GM12872 (cell line): ENCODE data around the gene LRRIQ4.

ENCODE experiments used
- TF ChIP-seq, protein P1 (sequence below): IDR thresholded peaks from 3 replicates; pipeline ENCODE4 v1.5.1; 2011; ENCODE audit warnings: low read depth, mild to moderate bottlenecking, low read length, moderate library complexity; ENCODE audit not compliant: insufficient read depth

LRRIQ4 gene

DNA sequence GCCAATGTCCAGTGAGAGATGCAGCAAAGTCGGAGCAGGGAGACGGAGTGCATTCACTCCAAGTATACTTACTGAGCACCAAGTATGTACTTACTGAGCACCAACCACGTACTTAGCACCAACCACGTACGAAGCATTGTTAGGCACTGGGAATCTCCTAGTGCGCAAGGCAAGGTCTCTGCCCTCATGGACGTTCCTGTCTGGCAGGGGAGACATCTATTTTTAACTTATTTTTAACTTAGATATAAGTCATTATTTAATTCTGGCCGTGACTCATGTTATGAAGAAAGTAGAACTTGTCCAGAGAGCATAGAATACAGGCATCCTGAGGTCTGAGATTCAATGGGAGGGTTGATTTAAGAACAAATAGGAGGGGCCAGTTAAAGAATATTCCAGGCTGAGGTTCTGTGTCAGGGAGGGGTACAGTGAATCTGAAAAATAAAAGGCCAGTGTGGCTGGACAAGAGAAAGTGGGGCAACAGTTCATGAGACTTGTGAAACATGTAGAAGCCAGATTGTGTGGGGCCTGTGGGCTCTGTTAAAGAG is 66.4 kb downstream of the LRRIQ4 start:
- TF ChIP-seq, protein P1, sequence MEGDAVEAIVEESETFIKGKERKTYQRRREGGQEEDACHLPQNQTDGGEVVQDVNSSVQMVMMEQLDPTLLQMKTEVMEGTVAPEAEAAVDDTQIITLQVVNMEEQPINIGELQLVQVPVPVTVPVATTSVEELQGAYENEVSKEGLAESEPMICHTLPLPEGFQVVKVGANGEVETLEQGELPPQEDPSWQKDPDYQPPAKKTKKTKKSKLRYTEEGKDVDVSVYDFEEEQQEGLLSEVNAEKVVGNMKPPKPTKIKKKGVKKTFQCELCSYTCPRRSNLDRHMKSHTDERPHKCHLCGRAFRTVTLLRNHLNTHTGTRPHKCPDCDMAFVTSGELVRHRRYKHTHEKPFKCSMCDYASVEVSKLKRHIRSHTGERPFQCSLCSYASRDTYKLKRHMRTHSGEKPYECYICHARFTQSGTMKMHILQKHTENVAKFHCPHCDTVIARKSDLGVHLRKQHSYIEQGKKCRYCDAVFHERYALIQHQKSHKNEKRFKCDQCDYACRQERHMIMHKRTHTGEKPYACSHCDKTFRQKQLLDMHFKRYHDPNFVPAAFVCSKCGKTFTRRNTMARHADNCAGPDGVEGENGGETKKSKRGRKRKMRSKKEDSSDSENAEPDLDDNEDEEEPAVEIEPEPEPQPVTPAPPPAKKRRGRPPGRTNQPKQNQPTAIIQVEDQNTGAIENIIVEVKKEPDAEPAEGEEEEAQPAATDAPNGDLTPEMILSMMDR: no peak

DNA sequence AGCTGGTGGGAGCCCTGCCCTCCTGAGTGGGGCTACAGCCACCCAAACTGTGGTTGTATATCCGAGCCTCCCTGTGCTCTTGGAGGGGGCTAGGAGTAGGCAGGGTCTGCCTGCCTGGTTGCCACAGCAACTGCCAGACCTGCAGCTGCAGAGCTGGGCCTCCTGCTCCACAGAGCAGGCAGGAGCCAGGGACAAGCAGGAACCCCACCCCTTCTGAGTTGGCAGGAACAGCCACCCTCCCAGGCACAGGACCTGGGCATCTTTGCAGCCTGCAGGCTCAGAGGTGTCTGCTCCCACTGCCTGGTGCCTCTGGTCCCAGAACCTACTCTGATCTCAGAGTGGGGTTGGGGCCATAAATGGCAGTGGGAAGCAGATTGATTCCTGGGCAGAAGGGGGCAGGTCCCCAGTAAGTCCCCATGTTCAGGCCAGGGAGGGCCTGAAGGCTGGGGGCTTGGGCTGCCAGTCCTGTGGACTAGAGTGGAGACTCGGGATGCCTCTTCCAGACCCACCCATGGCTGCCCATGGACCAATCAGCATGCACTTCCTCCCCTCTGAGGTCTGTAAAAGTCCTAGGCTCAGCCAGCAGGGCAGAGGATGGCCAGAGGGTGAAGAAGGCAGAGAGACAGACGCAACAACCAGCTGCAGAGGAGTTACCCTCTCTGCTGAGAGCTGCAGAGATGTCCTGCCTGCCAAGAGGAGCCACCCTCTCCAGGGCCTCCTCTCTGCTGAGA is 67.3 kb downstream of the LRRIQ4 start:
- TF ChIP-seq, protein P1: no peak

- TF ChIP-seq, protein P1: no peak
Observed at GRCh38 chr3:169880576-169881250, 68.0 kb downstream of the LRRIQ4 start.

- TF ChIP-seq, protein P1: no peak
Observed at GRCh38 chr3:169886671-169887070, 74.0 kb downstream of the LRRIQ4 start.
